ENCODE results near the gene LRRC26. TPM values are rescaled to one million over a fixed set of nuclear protein-coding genes. Genes with fewer than 3 reads are reported as not detected.

The LRRC26 gene
- total RNA-seq, 1 experiment from 2014 or later = 0.40 TPM

DNA sequence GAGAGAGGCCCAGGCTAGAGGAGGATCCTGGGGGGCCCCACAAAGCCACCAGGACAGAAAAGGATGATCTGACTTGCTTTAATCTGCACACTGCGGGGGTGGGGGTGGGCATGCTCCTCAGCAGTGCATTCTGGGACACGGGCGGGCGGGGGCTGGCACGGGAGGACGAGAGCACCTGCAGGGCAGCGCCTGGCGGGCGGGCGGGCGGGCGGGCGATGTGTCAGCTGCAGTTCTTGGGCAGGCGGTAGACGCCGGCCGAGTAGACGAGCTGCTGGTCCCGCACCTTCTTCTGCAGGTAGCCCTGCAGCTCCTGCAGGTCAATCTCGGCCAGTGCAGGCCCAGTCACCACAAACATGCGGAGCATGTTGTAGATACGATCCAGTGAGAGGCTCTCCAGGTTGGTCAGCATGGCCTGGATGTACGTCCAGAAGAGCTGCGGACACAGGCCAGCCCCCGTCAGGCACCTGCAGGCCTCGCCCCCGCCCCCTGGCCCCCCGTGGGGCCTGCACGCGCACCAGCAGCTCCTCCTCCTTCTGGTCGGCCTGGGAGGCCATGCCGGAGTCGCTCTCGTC is 5.0 kb upstream of the LRRC26 start:
- BruUV-seq (replicated peaks) = no TSS peak
- Histone ChIP-seq H3K27ac (ENCODE audit: low read length) (no peak overlapping the region), H3K9ac (ENCODE audit: low read length) (no peak overlapping the region), H4K20me1 (ENCODE audit: low read length) (no peaks in the 10 kb centered on the region), H3K27me3 (ENCODE audit: low read length) (no peaks in the 10 kb centered on the region), H2AFZ (ENCODE audit: low read length) (no peak overlapping the region), H3K4me2 (ENCODE audit: low read length) (no peak overlapping the region), H3K4me3 (ENCODE audit: low read length) (no peak overlapping the region), H3K36me3 (ENCODE audit: low read depth, low read length) (no peaks in the 10 kb centered on the region), H3K9me3 (ENCODE audit: low read length) (no peaks in the 10 kb centered on the region), H3F3A (ENCODE audit: low read length, unreplicated experiment) (no peaks in the 10 kb centered on the region), H3K79me2 (ENCODE audit: low read length) (no peaks in the 10 kb centered on the region), H3K4me1 (ENCODE audit: insufficient read depth, low read length) (no peaks in the 10 kb centered on the region), H3K9me2 (replicated peaks; ENCODE audit: low read length) (no peaks in the 10 kb centered on the region)
- TF ChIP-seq, protein P1, sequence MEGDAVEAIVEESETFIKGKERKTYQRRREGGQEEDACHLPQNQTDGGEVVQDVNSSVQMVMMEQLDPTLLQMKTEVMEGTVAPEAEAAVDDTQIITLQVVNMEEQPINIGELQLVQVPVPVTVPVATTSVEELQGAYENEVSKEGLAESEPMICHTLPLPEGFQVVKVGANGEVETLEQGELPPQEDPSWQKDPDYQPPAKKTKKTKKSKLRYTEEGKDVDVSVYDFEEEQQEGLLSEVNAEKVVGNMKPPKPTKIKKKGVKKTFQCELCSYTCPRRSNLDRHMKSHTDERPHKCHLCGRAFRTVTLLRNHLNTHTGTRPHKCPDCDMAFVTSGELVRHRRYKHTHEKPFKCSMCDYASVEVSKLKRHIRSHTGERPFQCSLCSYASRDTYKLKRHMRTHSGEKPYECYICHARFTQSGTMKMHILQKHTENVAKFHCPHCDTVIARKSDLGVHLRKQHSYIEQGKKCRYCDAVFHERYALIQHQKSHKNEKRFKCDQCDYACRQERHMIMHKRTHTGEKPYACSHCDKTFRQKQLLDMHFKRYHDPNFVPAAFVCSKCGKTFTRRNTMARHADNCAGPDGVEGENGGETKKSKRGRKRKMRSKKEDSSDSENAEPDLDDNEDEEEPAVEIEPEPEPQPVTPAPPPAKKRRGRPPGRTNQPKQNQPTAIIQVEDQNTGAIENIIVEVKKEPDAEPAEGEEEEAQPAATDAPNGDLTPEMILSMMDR (conservative IDR thresholded peaks at IDR 0.05; ENCODE audit: low read depth, low read length) = no peak
- TF ChIP-seq EZH2 (IDR thresholded peaks at IDR 0.05; ENCODE audit: low read length, unreplicated experiment) (no peak), EZH2phosphoT487 (IDR thresholded peaks at IDR 0.05; ENCODE audit: borderline replicate concordance, low read length) (no peak)
- ChIA-PET CTCF (no interaction called here), POLR2A (ENCODE audit: unreplicated experiment) (no interaction called here)
- no peak for DNase-seq
- intact Hi-C loops (cut with micrococcal nuclease) = no loop called here
- ATAC-seq = no peak

DNA sequence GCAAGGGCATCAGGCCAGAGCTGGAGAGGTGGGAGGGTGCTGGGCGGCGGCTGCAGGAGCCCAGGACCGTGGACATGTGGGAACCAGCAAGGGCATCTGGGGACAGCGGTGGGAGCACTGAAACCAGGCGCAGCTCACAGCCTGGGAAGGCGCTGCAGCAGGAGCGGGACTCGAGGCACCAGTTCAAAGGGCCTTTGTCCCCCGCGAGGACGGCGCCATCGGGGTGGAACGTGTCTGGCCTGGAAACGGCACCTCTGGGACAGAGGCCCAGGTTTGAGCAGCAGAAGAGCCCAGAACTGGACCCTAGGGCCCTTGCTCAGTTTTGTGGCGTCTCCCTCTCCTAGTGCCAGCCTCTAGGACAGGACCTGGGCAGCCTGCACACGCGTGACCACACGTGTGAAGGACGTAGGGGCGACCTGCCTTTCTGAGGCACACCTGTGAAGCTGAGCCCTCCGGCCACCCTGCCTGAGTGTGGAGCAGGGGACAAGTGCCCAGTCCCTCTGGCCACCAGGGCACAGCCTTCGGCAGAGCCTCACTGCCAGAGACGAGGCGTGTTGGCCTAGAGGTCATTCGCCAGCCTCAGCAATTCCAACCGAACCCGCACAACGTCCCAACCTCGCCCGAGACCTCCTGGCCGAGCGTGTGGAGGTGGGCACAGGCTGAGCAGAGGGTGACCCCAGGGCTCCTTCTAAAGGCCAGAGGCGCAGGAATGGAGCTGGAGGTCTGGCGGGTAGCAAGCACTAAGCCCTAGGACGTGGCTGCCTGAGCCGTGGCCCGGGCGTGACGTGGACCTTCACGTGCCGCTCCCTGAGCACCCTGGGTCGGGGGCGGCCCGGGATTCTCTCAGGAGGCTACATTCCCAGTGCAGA is 4.2 kb upstream of the LRRC26 start:
- Histone ChIP-seq H4K20me1 (ENCODE audit: low read length) (no peaks in the 10 kb centered on the region), H3K27ac (ENCODE audit: low read length) (no peak overlapping the region), H3K36me3 (ENCODE audit: low read depth, low read length) (no peaks in the 10 kb centered on the region), H3K9ac (ENCODE audit: low read length) (no peak overlapping the region), H3K27me3 (ENCODE audit: low read length) (no peaks in the 10 kb centered on the region), H2AFZ (ENCODE audit: low read length) (no peak overlapping the region), H3K9me2 (replicated peaks; ENCODE audit: low read length) (no peaks in the 10 kb centered on the region), H3K79me2 (ENCODE audit: low read length) (no peaks in the 10 kb centered on the region), H3K9me3 (ENCODE audit: low read length) (no peaks in the 10 kb centered on the region), H3K4me3 (ENCODE audit: low read length) (no peak overlapping the region), H3K4me1 (ENCODE audit: insufficient read depth, low read length) (no peaks in the 10 kb centered on the region), H3F3A (ENCODE audit: low read length, unreplicated experiment) (no peaks in the 10 kb centered on the region), H3K4me2 (ENCODE audit: low read length) (no peak overlapping the region)
- BruUV-seq (replicated peaks) = no TSS peak
- CTCF ChIA-PET = no interaction called here
- intact Hi-C loops (cut with micrococcal nuclease) = no loop called here
- POLR2A ChIA-PET (ENCODE audit: unreplicated experiment) = no interaction called here
- DNase-seq (no peak), ATAC-seq (no peak)
- TF ChIP-seq, protein P1 (conservative IDR thresholded peaks at IDR 0.05; ENCODE audit: low read depth, low read length) = no peak
- no peak for TF ChIP-seq EZH2 (IDR thresholded peaks at IDR 0.05; ENCODE audit: low read length, unreplicated experiment)
- TF ChIP-seq EZH2phosphoT487 (IDR thresholded peaks at IDR 0.05; ENCODE audit: borderline replicate concordance, low read length) = no peak

Data from PC-3 (cell line).